Fibroblast of skin of right quadriceps (primary cell): ENCODE data around the gene ZNF438.
A peak's percentile ranks its signal among the peaks of the same experiment; 100 is the strongest.
"Not testable (repeated sequence)": the region's sequence is repeated elsewhere in the genome, so short reads cannot be mapped to it uniquely, and the experiment has no call there.

Source experiments
- DNase-seq: peaks from one replicate; pipeline ENCODE4 v3.0.0-alpha.2; 2013

Gene ZNF438

GRCh38 chr10:31031558-31032257, at the start of gene ZNF438:
ZNF438 (minus strand) TSS chr10:31031865; CDS start chr10:30877034, 154,831 bp downstream.
- DNase-seq = peak; percentile 97

- DNase-seq = no peak
Measured at GRCh38 chr10:31076610-31076988, 44.9 kb upstream of the ZNF438 start.

GRCh38 chr10:31075881-31076609, 44.4 kb upstream of the ZNF438 start:
- DNase-seq = no peak

GRCh38 chr10:31075434-31075833, 43.8 kb upstream of the ZNF438 start:
- DNase-seq = peak; percentile 94

GRCh38 chr10:31074722-31075086, 43.0 kb upstream of the ZNF438 start:
- DNase-seq = no peak

GRCh38 chr10:31073996-31074721, 42.5 kb upstream of the ZNF438 start:
- DNase-seq = peak; percentile 14

GRCh38 chr10:31073211-31073610, 41.5 kb upstream of the ZNF438 start:
- DNase-seq = peak; percentile 7

GRCh38 chr10:31072451-31072850, 40.8 kb upstream of the ZNF438 start:
- DNase-seq = peak; percentile 40

GRCh38 chr10:31071232-31072005, 39.8 kb upstream of the ZNF438 start:
- peak; percentile 48 for DNase-seq

GRCh38 chr10:31070691-31071090, 39.0 kb upstream of the ZNF438 start:
- no peak for DNase-seq

GRCh38 chr10:31070025-31070424, 38.4 kb upstream of the ZNF438 start:
- DNase-seq = no peak

- no peak for DNase-seq
Measured at GRCh38 chr10:31069411-31069810, 37.7 kb upstream of the ZNF438 start.

GRCh38 chr10:31064348-31064747, 32.7 kb upstream of the ZNF438 start:
- DNase-seq = peak; percentile 87

GRCh38 chr10:31063841-31064240, 32.2 kb upstream of the ZNF438 start:
- DNase-seq = no peak

GRCh38 chr10:31062856-31063255, 31.2 kb upstream of the ZNF438 start:
- peak; percentile 41 for DNase-seq

GRCh38 chr10:31061941-31062340, 30.3 kb upstream of the ZNF438 start:
- no peak for DNase-seq

- DNase-seq = no peak
Measured at GRCh38 chr10:31058795-31059703, 27.4 kb upstream of the ZNF438 start.

GRCh38 chr10:31056678-31057077, 25.0 kb upstream of the ZNF438 start:
- not testable (repeated sequence) for DNase-seq

GRCh38 chr10:31055573-31056251, 24.0 kb upstream of the ZNF438 start:
- DNase-seq = no peak

- no peak for DNase-seq
Measured at GRCh38 chr10:31051703-31052102, 20.0 kb upstream of the ZNF438 start.

GRCh38 chr10:31042670-31043069, 11.0 kb upstream of the ZNF438 start:
- no peak for DNase-seq
